Hepatocyte (in vitro differentiated cells): Measurements from ENCODE around the gene C15orf62. TPM values are rescaled to one million over a fixed set of nuclear protein-coding genes. Genes with fewer than 3 reads are reported as not detected.
A peak's percentile ranks its signal among the peaks of the same experiment; 100 is the strongest.

ENCODE experiments used
- DNase-seq: peaks from one replicate; pipeline ENCODE4 v3.0.0-alpha.2; 2016; ENCODE audit warnings: low spot score
- H2AFZ ChIP-seq: fragments of 200-600 bp; sonication (generic); 2 replicates; pipeline ENCODE4 v1.6.0; 2016; ENCODE audit warnings: antibody characterized with exemption, mild to moderate bottlenecking
- H3K27ac ChIP-seq: fragments of 200-600 bp; sonication (generic); 2 replicates; pipeline ENCODE4 v1.5.1; 2016; ENCODE audit warnings: mild to moderate bottlenecking
- H3K27me3 ChIP-seq: fragments of 200-600 bp; sonication (generic); 2 replicates; pipeline ENCODE4 v1.6.1; 2016
- H3K36me3 ChIP-seq: fragments of 200-600 bp; sonication (generic); replicated peaks from 2 replicates; pipeline ENCODE4 v1.5.1; 2016; ENCODE audit warnings: low read depth; ENCODE audit not compliant: insufficient read depth
- H3K4me1 ChIP-seq: fragments of 200-600 bp; sonication (generic); 2 replicates; pipeline ENCODE4 v1.5.1; 2016; ENCODE audit warnings: mild to moderate bottlenecking, moderate library complexity; ENCODE audit not compliant: insufficient read depth
- H3K4me2 ChIP-seq: fragments of 200-600 bp; sonication (generic); 2 replicates; pipeline ENCODE4 v1.6.0; 2016
- H3K4me3 ChIP-seq: fragments of 200-600 bp; sonication (generic); 2 replicates; pipeline ENCODE4 v1.5.1; 2016; ENCODE audit warnings: mild to moderate bottlenecking
- H3K79me2 ChIP-seq: fragments of 200-600 bp; sonication (generic); 2 replicates; pipeline ENCODE4 v1.6.0; 2017; ENCODE audit warnings: mild to moderate bottlenecking
- H3K9me2 ChIP-seq: fragments of 200-600 bp; sonication (generic); replicated peaks from 2 replicates; pipeline ENCODE4 v1.6.0; 2017; ENCODE audit warnings: mild to moderate bottlenecking; ENCODE audit not compliant: insufficient read depth
- H3K9me3 ChIP-seq: fragments of 200-600 bp; sonication (generic); 2 replicates; pipeline ENCODE4 v1.5.1; 2016; ENCODE audit warnings: low read depth, mild to moderate bottlenecking
- H4K20me1 ChIP-seq: fragments of 200-600 bp; sonication (generic); 2 replicates; pipeline ENCODE4 v1.6.0; 2016; ENCODE audit warnings: mild to moderate bottlenecking; ENCODE audit not compliant: insufficient read depth, poor library complexity, severe bottlenecking
- EZH2 ChIP-seq: fragments of 200-600 bp; sonication (generic); IDR thresholded peaks from 2 replicates; pipeline ENCODE4 v1.6.1; 2016; ENCODE audit warnings: antibody characterized with exemption, mild to moderate bottlenecking, borderline replicate concordance
- EZH2phosphoT487 ChIP-seq: fragments of 200-600 bp; sonication (generic); IDR thresholded peaks from one replicate; pipeline ENCODE4 v1.6.1; 2018; ENCODE audit warnings: antibody characterized with exemption, mild to moderate bottlenecking, low read depth, moderate library complexity; ENCODE audit not compliant: unreplicated experiment, severe bottlenecking
- WGBS: methylation state at CpG from one replicate; pipeline ENCODE4 v1.1.6; 2016; ENCODE audit warnings: low lambda C conversion rate; ENCODE audit errors: missing lambda C conversion rate; 5-methylcytosine and 5-hydroxymethylcytosine counted together
- polyA plus RNA-seq: library from polyadenylated mRNA; unstranded; fragments of >200 nt; fragmentation: Nextera tagmentation; extraction: Ambion mirVana; gene quantifications from 2 replicates; pipeline ENCODE4 v1.2.1, GENCODE V29; 2016
- total RNA-seq: library from RNA; depleted of rRNA; stranded (reverse); fragments of >200 nt; gene quantifications from 2 replicates; pipeline ENCODE4 v1.2.3, GENCODE V29; 2014
- TF ChIP-seq, protein P1 (sequence below): fragments of 200-600 bp; sonication (generic); IDR thresholded peaks from 2 replicates; pipeline ENCODE4 v1.5.1; 2016; ENCODE audit warnings: antibody characterized with exemption, mild to moderate bottlenecking; ENCODE audit not compliant: poor library complexity

The C15orf62 gene
- total and polyA plus RNA-seq, 2 experiments from 2014 or later, result 0.43 to 0.97 TPM

DNA sequence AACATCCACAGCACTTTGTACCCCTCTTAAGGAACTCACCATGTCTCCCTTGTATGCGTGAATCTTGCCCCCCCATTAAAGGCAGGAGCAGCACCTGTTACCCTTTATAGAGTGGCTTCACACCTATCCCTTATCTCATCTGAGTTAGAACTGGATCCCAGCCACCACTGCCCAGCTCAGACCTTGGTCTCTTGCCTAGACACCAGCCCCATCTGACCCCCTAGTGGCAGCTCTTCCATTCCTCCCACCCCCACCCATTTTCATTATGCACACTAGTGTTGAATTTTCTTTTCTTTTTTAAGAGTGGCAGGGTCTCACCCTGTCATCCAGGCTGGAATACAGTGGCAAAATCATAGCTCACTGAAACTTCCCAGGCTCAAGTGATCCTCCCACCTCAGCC, 33.9 kb downstream of the C15orf62 start:
- H3K36me3 ChIP-seq, result no peaks in the 10 kb centered on the region
- no peak overlapping the region for H3K27ac ChIP-seq
- peaks cover 5% of the 10 kb centered on the region for H3K4me1 ChIP-seq
- no peak overlapping the region for H2AFZ ChIP-seq
- H3K9me2 ChIP-seq, result no peaks in the 10 kb centered on the region
- TF ChIP-seq, protein P1, sequence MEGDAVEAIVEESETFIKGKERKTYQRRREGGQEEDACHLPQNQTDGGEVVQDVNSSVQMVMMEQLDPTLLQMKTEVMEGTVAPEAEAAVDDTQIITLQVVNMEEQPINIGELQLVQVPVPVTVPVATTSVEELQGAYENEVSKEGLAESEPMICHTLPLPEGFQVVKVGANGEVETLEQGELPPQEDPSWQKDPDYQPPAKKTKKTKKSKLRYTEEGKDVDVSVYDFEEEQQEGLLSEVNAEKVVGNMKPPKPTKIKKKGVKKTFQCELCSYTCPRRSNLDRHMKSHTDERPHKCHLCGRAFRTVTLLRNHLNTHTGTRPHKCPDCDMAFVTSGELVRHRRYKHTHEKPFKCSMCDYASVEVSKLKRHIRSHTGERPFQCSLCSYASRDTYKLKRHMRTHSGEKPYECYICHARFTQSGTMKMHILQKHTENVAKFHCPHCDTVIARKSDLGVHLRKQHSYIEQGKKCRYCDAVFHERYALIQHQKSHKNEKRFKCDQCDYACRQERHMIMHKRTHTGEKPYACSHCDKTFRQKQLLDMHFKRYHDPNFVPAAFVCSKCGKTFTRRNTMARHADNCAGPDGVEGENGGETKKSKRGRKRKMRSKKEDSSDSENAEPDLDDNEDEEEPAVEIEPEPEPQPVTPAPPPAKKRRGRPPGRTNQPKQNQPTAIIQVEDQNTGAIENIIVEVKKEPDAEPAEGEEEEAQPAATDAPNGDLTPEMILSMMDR, result no peak
- TF ChIP-seq EZH2, result no peak
- TF ChIP-seq EZH2phosphoT487, result no peak
- no peaks in the 10 kb centered on the region for H3K9me3 ChIP-seq
- no peak for DNase-seq
- no peaks in the 10 kb centered on the region for H3K27me3 ChIP-seq
- peaks cover 59% of the 10 kb centered on the region for H3K79me2 ChIP-seq
- H4K20me1 ChIP-seq, result no peaks in the 10 kb centered on the region
- no peak overlapping the region for H3K4me3 ChIP-seq
- WGBS, result 100% methylated on average over 1 of the region's 1 CpG
- H3K4me2 ChIP-seq, result no peak overlapping the region

GRCh38 chr15:40806672-40807027, 36.9 kb downstream of the C15orf62 start:
- peak overlapping the region; percentile 86 for H2AFZ ChIP-seq
- no peaks in the 10 kb centered on the region for H3K27me3 ChIP-seq
- H3K36me3 ChIP-seq, result no peaks in the 10 kb centered on the region
- no peaks in the 10 kb centered on the region for H3K9me2 ChIP-seq
- no peak for TF ChIP-seq EZH2
- TF ChIP-seq EZH2phosphoT487, result no peak
- TF ChIP-seq, protein P1, result no peak
- no peaks in the 10 kb centered on the region for H3K9me3 ChIP-seq
- peak overlapping the region; percentile 92 for H3K27ac ChIP-seq
- H3K4me3 ChIP-seq, result peak overlapping the region; percentile 71
- no peaks in the 10 kb centered on the region for H4K20me1 ChIP-seq
- H3K79me2 ChIP-seq, result peaks cover 51% of the 10 kb centered on the region
- 9% methylated on average over 2 of the region's 2 CpGs for WGBS
- H3K4me2 ChIP-seq, result peak overlapping the region; percentile 81
- H3K4me1 ChIP-seq, result peaks cover 5% of the 10 kb centered on the region
- DNase-seq, result no peak

DNA sequence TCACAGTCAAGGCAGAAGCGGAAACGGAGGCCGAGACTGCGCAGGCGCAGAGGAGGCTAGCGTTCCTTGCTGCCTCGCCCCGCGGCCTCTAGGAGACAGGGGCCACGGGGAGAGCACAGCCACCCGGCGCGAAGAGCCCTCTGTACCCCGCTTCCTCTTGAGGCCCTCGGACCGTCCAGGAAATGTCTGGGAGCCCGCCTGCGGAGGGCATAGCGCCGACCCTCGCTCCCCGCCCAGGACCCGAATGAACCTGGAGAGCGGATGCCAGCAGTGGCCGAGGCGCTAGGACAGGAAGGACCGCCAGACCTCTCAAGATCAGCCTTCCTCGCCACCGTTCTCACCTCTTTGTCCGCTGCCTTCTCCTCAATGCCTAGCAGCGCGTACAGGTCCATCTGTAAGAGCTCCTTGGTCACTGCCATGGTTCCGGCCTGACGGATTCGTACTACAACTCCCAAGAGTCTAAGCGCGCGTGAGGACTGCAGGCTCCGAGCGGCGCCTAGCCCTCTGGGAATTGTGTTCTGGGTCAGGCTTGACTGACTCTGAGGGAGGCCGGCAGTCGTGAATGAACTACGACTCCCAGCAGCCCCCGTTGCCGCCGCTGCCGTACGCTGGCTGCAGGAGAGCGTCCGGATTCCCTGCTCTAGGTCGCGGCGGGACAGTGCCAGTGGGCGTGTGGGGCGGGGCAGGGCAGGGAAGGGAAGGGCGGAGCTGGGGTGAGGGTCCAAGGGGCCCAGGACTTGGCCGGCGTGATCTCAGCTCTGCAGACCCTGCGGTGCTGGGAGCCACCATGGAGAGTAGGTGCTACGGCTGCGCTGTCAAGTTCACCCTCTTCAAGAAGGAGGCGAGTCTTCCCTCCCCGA, 37.5 kb downstream of the C15orf62 start, which contains the start of the genes DNAJC17 and ZFYVE19:
Gene DNAJC17 (minus strand): TSS at position 446 of the 860 bp plus-strand sequence. CDS start 27 bp downstream, at position 419.
Gene ZFYVE19 (plus strand): TSS at position 62 of the 860 bp plus-strand sequence. CDS start 501 bp downstream, at position 563.
- no peaks in the 10 kb centered on the region for H3K27me3 ChIP-seq
- peaks cover 5% of the 10 kb centered on the region for H3K4me1 ChIP-seq
- no peaks in the 10 kb centered on the region for H3K36me3 ChIP-seq
- peak within 1 kb of the TSS; percentile 81 for H3K4me2 ChIP-seq
- peak within 1 kb of the TSS; percentile 71 for H3K4me3 ChIP-seq
- TF ChIP-seq, protein P1, result no peak
- TF ChIP-seq EZH2, result no peak
- TF ChIP-seq EZH2phosphoT487, result no peak
- H4K20me1 ChIP-seq, result no peaks in the 10 kb centered on the region
- peaks cover 46% of the 10 kb centered on the region for H3K79me2 ChIP-seq
- peak within 1 kb of the TSS; percentile 86 for H2AFZ ChIP-seq
- peak within 1 kb of the TSS; percentile 92 for H3K27ac ChIP-seq
- DNase-seq, result peak; percentile 99
- H3K9me2 ChIP-seq, result no peaks in the 10 kb centered on the region
- 3% methylated on average over 53 of the region's 64 CpGs for WGBS
- no peaks in the 10 kb centered on the region for H3K9me3 ChIP-seq
